ENCODE data around the gene HMGB4. TPM values are rescaled to one million over a fixed set of nuclear protein-coding genes. Genes with fewer than 3 reads are reported as not detected.

HMGB4 gene
- total RNA-seq, 1 donor from 2014 or later: not detected

- H3K27me3 Mint-ChIP-seq (ENCODE audit: low read depth): no peaks in the 10 kb centered on the region
- no peak overlapping the region for H3K27ac Mint-ChIP-seq (ENCODE audit: unreplicated experiment)
- H3K9me3 Mint-ChIP-seq (ENCODE audit: low read depth): peaks cover 10% of the 10 kb centered on the region
- no peak for DNase-seq (ENCODE audit: low spot score)
- H3K36me3 Mint-ChIP-seq (ENCODE audit: low read depth): no peaks in the 10 kb centered on the region
- H3K4me3 Mint-ChIP-seq (ENCODE audit: unreplicated experiment): no peak overlapping the region
- TF ChIP-seq CTCF (IDR thresholded peaks at IDR 0.05): no peak
- H3K4me1 Mint-ChIP-seq (ENCODE audit: low read depth): no peaks in the 10 kb centered on the region
Observed at GRCh38 chr1:33819913-33820311, 44.0 kb upstream of the HMGB4 start.

- Mint-ChIP-seq H3K27me3 (ENCODE audit: low read depth) (no peaks in the 10 kb centered on the region), H3K4me1 (ENCODE audit: low read depth) (no peaks in the 10 kb centered on the region), H3K36me3 (ENCODE audit: low read depth) (no peaks in the 10 kb centered on the region), H3K9me3 (ENCODE audit: low read depth) (peaks cover 13% of the 10 kb centered on the region), H3K27ac (ENCODE audit: unreplicated experiment) (no peak overlapping the region), H3K4me3 (ENCODE audit: unreplicated experiment) (no peak overlapping the region)
- DNase-seq (ENCODE audit: low spot score): no peak
- no peak for TF ChIP-seq CTCF (IDR thresholded peaks at IDR 0.05)
Observed at GRCh38 chr1:33820804-33821203, 43.1 kb upstream of the HMGB4 start.

- no peak overlapping the region for H3K4me3 Mint-ChIP-seq (ENCODE audit: unreplicated experiment)
- peaks cover 13% of the 10 kb centered on the region for H3K9me3 Mint-ChIP-seq (ENCODE audit: low read depth)
- no peaks in the 10 kb centered on the region for H3K27me3 Mint-ChIP-seq (ENCODE audit: low read depth)
- no peak overlapping the region for H3K27ac Mint-ChIP-seq (ENCODE audit: unreplicated experiment)
- no peak for DNase-seq (ENCODE audit: low spot score)
- H3K36me3 Mint-ChIP-seq (ENCODE audit: low read depth): no peaks in the 10 kb centered on the region
- no peak for TF ChIP-seq CTCF (IDR thresholded peaks at IDR 0.05)
- no peaks in the 10 kb centered on the region for H3K4me1 Mint-ChIP-seq (ENCODE audit: low read depth)
Observed at GRCh38 chr1:33821291-33821690, 42.6 kb upstream of the HMGB4 start.

- H3K9me3 Mint-ChIP-seq (ENCODE audit: low read depth): peaks cover 19% of the 10 kb centered on the region
- no peak for TF ChIP-seq CTCF (IDR thresholded peaks at IDR 0.05)
- no peaks in the 10 kb centered on the region for H3K27me3 Mint-ChIP-seq (ENCODE audit: low read depth)
- no peaks in the 10 kb centered on the region for H3K4me1 Mint-ChIP-seq (ENCODE audit: low read depth)
- no peak for DNase-seq (ENCODE audit: low spot score)
- no peak overlapping the region for H3K27ac Mint-ChIP-seq (ENCODE audit: unreplicated experiment)
- no peak overlapping the region for H3K4me3 Mint-ChIP-seq (ENCODE audit: unreplicated experiment)
- no peaks in the 10 kb centered on the region for H3K36me3 Mint-ChIP-seq (ENCODE audit: low read depth)
Observed at GRCh38 chr1:33822396-33822795, 41.5 kb upstream of the HMGB4 start.

GRCh38 chr1:33823401-33823800, 40.5 kb upstream of the HMGB4 start:
- Mint-ChIP-seq H3K9me3 (ENCODE audit: low read depth) (peaks cover 23% of the 10 kb centered on the region), H3K36me3 (ENCODE audit: low read depth) (no peaks in the 10 kb centered on the region), H3K27ac (ENCODE audit: unreplicated experiment) (no peak overlapping the region), H3K4me1 (ENCODE audit: low read depth) (no peaks in the 10 kb centered on the region), H3K27me3 (ENCODE audit: low read depth) (no peaks in the 10 kb centered on the region), H3K4me3 (ENCODE audit: unreplicated experiment) (no peak overlapping the region)
- TF ChIP-seq CTCF (IDR thresholded peaks at IDR 0.05): no peak
- no peak for DNase-seq (ENCODE audit: low spot score)

Data from chondrocyte (in vitro differentiated cells).